ENCODE measurements around the gene RNF112. TPM values are rescaled to one million over a fixed set of nuclear protein-coding genes. Genes with fewer than 3 reads are reported as not detected.
A peak's percentile ranks its signal among the peaks of the same experiment; 100 is the strongest.

The RNF112 gene
- total and polyA plus RNA-seq, 2 of the 13 experiments (the other 11 are each of a cell fraction or from before 2014, with no cell fraction given): 0.05 TPM; not detected in 1

DNA sequence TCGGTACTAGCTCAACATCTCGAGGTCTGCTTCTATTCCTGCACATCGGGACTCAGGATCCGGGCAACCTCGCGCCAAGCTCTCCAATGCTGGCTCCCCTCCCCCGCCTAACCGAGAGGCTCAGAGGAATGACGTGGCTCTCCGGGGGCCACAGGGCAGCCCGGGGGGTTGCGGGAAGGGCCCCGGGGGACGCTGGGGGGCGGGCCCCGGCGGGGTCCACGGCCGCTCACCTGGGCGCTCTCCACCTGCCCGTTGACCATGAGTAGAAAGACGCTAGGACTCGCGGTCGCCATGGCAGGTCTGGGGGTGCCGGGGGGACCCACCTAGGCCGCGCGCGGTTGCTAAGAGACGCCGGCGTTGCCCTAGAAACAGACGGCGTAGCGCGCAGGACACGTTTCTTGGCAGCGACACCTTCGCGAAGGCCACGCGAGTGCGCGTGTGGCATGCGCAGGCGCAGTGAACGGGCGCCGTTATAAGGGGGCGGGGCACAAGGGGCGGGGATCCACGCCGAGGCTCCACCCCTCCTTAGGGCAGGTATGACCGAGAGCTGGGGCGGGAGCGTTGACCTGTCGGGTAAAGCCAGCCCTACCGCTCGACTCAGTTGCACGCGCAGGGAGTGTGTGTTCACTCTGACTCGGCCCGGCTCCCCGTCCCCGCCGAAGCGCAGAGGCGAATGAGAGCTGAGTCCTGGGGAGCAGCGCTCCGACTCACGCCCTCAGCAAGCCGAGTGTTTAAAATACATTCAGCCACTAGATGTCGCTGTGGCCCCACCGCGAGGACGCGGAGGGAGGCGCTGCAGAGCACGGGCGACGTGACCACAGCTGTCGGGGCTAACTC is 48.5 kb upstream of the RNF112 start, which contains the start of gene B9D1 (continued):
- TF ChIP-seq, protein P1, sequence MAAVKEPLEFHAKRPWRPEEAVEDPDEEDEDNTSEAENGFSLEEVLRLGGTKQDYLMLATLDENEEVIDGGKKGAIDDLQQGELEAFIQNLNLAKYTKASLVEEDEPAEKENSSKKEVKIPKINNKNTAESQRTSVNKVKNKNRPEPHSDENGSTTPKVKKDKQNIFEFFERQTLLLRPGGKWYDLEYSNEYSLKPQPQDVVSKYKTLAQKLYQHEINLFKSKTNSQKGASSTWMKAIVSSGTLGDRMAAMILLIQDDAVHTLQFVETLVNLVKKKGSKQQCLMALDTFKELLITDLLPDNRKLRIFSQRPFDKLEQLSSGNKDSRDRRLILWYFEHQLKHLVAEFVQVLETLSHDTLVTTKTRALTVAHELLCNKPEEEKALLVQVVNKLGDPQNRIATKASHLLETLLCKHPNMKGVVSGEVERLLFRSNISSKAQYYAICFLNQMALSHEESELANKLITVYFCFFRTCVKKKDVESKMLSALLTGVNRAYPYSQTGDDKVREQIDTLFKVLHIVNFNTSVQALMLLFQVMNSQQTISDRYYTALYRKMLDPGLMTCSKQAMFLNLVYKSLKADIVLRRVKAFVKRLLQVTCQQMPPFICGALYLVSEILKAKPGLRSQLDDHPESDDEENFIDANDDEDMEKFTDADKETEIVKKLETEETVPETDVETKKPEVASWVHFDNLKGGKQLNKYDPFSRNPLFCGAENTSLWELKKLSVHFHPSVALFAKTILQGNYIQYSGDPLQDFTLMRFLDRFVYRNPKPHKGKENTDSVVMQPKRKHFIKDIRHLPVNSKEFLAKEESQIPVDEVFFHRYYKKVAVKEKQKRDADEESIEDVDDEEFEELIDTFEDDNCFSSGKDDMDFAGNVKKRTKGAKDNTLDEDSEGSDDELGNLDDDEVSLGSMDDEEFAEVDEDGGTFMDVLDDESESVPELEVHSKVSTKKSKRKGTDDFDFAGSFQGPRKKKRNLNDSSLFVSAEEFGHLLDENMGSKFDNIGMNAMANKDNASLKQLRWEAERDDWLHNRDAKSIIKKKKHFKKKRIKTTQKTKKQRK (IDR thresholded peaks at IDR 0.05; ENCODE audit: low read length): no peak
- TF ChIP-seq TFDP1 (CRISPR knock-in tag; IDR thresholded peaks at IDR 0.05; ENCODE audit: borderline replicate concordance) (peak; percentile 47; the same call in 1 of the 2 replicates), ZNF280D (CRISPR knock-in tag; IDR thresholded peaks at IDR 0.05) (no peak), ZNF326 (CRISPR knock-in tag; IDR thresholded peaks at IDR 0.05; ENCODE audit: borderline replicate concordance) (no peak), ZKSCAN8 (CRISPR knock-in tag; IDR thresholded peaks at IDR 0.05; ENCODE audit: borderline replicate concordance) (peak; percentile 64; the same call in 1 of the 2 replicates), PCBP1 (IDR thresholded peaks at IDR 0.05; ENCODE audit: borderline replicate concordance, low read depth, low read length) (no peak)
- TF ChIP-seq, protein P2, sequence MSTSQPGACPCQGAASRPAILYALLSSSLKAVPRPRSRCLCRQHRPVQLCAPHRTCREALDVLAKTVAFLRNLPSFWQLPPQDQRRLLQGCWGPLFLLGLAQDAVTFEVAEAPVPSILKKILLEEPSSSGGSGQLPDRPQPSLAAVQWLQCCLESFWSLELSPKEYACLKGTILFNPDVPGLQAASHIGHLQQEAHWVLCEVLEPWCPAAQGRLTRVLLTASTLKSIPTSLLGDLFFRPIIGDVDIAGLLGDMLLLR (CRISPR knock-in tag; IDR thresholded peaks at IDR 0.05): no peak
- TF ChIP-seq, protein P3, sequence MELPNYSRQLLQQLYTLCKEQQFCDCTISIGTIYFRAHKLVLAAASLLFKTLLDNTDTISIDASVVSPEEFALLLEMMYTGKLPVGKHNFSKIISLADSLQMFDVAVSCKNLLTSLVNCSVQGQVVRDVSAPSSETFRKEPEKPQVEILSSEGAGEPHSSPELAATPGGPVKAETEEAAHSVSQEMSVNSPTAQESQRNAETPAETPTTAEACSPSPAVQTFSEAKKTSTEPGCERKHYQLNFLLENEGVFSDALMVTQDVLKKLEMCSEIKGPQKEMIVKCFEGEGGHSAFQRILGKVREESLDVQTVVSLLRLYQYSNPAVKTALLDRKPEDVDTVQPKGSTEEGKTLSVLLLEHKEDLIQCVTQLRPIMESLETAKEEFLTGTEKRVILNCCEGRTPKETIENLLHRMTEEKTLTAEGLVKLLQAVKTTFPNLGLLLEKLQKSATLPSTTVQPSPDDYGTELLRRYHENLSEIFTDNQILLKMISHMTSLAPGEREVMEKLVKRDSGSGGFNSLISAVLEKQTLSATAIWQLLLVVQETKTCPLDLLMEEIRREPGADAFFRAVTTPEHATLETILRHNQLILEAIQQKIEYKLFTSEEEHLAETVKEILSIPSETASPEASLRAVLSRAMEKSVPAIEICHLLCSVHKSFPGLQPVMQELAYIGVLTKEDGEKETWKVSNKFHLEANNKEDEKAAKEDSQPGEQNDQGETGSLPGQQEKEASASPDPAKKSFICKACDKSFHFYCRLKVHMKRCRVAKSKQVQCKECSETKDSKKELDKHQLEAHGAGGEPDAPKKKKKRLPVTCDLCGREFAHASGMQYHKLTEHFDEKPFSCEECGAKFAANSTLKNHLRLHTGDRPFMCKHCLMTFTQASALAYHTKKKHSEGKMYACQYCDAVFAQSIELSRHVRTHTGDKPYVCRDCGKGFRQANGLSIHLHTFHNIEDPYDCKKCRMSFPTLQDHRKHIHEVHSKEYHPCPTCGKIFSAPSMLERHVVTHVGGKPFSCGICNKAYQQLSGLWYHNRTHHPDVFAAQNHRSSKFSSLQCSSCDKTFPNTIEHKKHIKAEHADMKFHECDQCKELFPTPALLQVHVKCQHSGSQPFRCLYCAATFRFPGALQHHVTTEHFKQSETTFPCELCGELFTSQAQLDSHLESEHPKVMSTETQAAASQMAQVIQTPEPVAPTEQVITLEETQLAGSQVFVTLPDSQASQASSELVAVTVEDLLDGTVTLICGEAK (IDR thresholded peaks at IDR 0.05): no peak
- TF ChIP-seq, protein P3 (CRISPR knock-in tag; IDR thresholded peaks at IDR 0.05): no peak; the same call in 1 of the 2 replicates

Data from HepG2 (cell line).